A549 (cell line): ENCODE data around the gene TPRN.

ENCODE experiments used
- CEBPB ChIP-seq, 2 experiments: fragments of >200 bp in 1 of 2; sonication (Bioruptor Twin) in 1 of 2; formaldehyde crosslinking in 1 of 2; IDR thresholded peaks; 2 replicates each; pipeline ENCODE4 v1.6.1; 2012 to 2016
- TF ChIP-seq, protein P1 (sequence below): fragments of 200-600 bp; sonication (generic); IDR thresholded peaks from 2 replicates; pipeline ENCODE4 v1.6.1; 2016; ENCODE audit warnings: antibody characterized with exemption, mild to moderate bottlenecking, moderate library complexity
- TF ChIP-seq, protein P2 (sequence below): fragments of >200 bp; sonication (Bioruptor Twin); formaldehyde crosslinking; IDR thresholded peaks from 3 replicates; pipeline ENCODE4 v1.5.1; 2016

DNA sequence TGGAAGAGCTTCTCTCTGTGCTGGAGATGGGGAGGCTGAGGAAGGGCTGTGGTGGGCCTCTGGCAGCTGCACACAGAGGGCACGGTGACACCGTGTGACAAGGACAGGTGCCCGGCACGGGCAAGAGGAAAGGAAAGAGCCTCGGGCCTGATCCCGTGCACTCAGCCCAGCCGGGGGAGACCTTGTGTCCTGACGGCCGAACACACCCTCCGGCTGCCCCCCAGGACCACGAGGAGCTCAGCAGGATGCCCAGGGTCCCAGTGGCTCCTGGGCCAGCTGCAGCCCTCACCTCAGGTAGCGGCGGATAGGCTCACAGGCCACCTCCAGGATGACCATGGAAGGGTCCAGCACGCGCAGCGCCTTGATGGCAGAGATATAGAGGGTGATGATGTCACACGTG is 17.7 kb downstream of the TPRN start:
- TF ChIP-seq, protein P1, sequence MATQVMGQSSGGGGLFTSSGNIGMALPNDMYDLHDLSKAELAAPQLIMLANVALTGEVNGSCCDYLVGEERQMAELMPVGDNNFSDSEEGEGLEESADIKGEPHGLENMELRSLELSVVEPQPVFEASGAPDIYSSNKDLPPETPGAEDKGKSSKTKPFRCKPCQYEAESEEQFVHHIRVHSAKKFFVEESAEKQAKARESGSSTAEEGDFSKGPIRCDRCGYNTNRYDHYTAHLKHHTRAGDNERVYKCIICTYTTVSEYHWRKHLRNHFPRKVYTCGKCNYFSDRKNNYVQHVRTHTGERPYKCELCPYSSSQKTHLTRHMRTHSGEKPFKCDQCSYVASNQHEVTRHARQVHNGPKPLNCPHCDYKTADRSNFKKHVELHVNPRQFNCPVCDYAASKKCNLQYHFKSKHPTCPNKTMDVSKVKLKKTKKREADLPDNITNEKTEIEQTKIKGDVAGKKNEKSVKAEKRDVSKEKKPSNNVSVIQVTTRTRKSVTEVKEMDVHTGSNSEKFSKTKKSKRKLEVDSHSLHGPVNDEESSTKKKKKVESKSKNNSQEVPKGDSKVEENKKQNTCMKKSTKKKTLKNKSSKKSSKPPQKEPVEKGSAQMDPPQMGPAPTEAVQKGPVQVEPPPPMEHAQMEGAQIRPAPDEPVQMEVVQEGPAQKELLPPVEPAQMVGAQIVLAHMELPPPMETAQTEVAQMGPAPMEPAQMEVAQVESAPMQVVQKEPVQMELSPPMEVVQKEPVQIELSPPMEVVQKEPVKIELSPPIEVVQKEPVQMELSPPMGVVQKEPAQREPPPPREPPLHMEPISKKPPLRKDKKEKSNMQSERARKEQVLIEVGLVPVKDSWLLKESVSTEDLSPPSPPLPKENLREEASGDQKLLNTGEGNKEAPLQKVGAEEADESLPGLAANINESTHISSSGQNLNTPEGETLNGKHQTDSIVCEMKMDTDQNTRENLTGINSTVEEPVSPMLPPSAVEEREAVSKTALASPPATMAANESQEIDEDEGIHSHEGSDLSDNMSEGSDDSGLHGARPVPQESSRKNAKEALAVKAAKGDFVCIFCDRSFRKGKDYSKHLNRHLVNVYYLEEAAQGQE = no peak
- no peak for TF ChIP-seq CEBPB (IDR thresholded peaks at IDR 0.05)
- TF ChIP-seq, protein P2, sequence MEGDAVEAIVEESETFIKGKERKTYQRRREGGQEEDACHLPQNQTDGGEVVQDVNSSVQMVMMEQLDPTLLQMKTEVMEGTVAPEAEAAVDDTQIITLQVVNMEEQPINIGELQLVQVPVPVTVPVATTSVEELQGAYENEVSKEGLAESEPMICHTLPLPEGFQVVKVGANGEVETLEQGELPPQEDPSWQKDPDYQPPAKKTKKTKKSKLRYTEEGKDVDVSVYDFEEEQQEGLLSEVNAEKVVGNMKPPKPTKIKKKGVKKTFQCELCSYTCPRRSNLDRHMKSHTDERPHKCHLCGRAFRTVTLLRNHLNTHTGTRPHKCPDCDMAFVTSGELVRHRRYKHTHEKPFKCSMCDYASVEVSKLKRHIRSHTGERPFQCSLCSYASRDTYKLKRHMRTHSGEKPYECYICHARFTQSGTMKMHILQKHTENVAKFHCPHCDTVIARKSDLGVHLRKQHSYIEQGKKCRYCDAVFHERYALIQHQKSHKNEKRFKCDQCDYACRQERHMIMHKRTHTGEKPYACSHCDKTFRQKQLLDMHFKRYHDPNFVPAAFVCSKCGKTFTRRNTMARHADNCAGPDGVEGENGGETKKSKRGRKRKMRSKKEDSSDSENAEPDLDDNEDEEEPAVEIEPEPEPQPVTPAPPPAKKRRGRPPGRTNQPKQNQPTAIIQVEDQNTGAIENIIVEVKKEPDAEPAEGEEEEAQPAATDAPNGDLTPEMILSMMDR = no peak
